HL-60 (cell line): Measurements from ENCODE around the gene CHRNA4.

ENCODE experiments used
- DNase-seq, 2 experiments: peaks; one replicate each; pipeline ENCODE4 v3.0.0-alpha.2; 2010 to 2020; ENCODE audit warnings: low read depth in 1 of 2, low spot score in 1 of 2
- H3K27ac ChIP-seq: fragments of 250-450 bp; sonication (Bioruptor Pico); replicated peaks from 2 replicates; pipeline ENCODE4 v1.5.1; 2020; ENCODE audit warnings: mild to moderate bottlenecking, moderate library complexity
- H3K27me3 ChIP-seq: fragments of 250-450 bp; sonication (Bioruptor Pico); 2 replicates; pipeline ENCODE4 v1.5.1; 2021; ENCODE audit warnings: mild to moderate bottlenecking, moderate library complexity; ENCODE audit not compliant: insufficient read depth, poor library complexity, severe bottlenecking
- H3K4me3 ChIP-seq: replicated peaks from 2 replicates; pipeline ENCODE4 v1.5.1; 2011; ENCODE audit warnings: mild to moderate bottlenecking, control low read depth, low read length; ENCODE audit not compliant: insufficient read depth
- GABPA ChIP-seq: IDR thresholded peaks from 2 replicates; pipeline ENCODE4 v1.6.1; 2012; ENCODE audit warnings: low read depth
- POLR2AphosphoS5 ChIP-seq: IDR thresholded peaks from 2 replicates; pipeline ENCODE4 v1.6.1; 2012; ENCODE audit warnings: low read depth
- REST ChIP-seq: IDR thresholded peaks from 2 replicates; pipeline ENCODE4 v1.6.1; 2012; ENCODE audit warnings: low read depth; ENCODE audit not compliant: insufficient replicate concordance
- SPI1 ChIP-seq: IDR thresholded peaks from 2 replicates; pipeline ENCODE4 v1.6.1; 2012; ENCODE audit warnings: low read depth, mild to moderate bottlenecking, borderline replicate concordance
- TF ChIP-seq, protein P1 (sequence below): IDR thresholded peaks from one replicate; pipeline ENCODE4 v1.5.1; 2011; ENCODE audit warnings: low read length, control low read depth, inconsistent platforms; ENCODE audit not compliant: insufficient read depth

CHRNA4 gene

DNA sequence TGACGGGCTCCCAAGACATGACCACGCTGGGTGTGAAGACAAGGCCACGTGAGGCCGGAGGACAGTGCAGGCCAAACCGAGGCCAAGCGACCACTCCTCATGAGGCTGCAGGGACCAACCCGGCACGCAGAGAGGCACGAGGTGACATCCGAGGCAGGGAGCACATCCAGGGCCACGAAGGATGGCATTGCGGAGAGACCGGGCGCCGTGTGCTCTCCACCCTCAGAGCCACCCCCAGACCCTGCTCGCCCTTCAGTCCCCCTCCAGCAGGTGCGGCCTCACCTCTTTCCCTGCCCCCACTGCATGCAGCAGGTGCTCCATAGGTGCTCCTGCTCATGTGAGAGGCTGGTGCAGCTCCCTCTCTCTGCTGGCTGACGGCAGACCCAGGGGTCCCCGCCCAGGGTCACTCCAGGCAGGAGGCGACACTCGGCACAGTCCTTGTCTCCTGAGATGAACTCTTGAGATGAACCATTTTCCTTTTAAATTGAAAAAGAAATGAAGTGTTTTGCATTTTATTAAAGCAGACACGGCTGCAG lies 33.8 kb upstream of the CHRNA4 start:
- no peak overlapping the region for H3K4me3 ChIP-seq
- no peak overlapping the region for H3K27ac ChIP-seq
- DNase-seq, result no peak
- TF ChIP-seq POLR2AphosphoS5, result no peak
- TF ChIP-seq, protein P1, sequence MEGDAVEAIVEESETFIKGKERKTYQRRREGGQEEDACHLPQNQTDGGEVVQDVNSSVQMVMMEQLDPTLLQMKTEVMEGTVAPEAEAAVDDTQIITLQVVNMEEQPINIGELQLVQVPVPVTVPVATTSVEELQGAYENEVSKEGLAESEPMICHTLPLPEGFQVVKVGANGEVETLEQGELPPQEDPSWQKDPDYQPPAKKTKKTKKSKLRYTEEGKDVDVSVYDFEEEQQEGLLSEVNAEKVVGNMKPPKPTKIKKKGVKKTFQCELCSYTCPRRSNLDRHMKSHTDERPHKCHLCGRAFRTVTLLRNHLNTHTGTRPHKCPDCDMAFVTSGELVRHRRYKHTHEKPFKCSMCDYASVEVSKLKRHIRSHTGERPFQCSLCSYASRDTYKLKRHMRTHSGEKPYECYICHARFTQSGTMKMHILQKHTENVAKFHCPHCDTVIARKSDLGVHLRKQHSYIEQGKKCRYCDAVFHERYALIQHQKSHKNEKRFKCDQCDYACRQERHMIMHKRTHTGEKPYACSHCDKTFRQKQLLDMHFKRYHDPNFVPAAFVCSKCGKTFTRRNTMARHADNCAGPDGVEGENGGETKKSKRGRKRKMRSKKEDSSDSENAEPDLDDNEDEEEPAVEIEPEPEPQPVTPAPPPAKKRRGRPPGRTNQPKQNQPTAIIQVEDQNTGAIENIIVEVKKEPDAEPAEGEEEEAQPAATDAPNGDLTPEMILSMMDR, result no peak
- TF ChIP-seq SPI1, result no peak
- TF ChIP-seq REST, result no peak
- TF ChIP-seq GABPA, result no peak
- H3K27me3 ChIP-seq, result no peaks in the 10 kb centered on the region

- no peaks in the 10 kb centered on the region for H3K27me3 ChIP-seq
- no peak overlapping the region for H3K27ac ChIP-seq
- no peak for DNase-seq
- TF ChIP-seq GABPA, result no peak
- no peak for TF ChIP-seq SPI1
- TF ChIP-seq, protein P1, result no peak
- no peak for TF ChIP-seq REST
- TF ChIP-seq POLR2AphosphoS5, result no peak
- H3K4me3 ChIP-seq, result no peak overlapping the region
These were observed 33.1 kb upstream of the CHRNA4 start for GRCh38 chr20:63394069-63394919.

GRCh38 chr20:63393566-63393965 lies 32.4 kb upstream of the CHRNA4 start:
- no peak for DNase-seq
- Histone ChIP-seq H3K27me3 (no peaks in the 10 kb centered on the region), H3K27ac (no peak overlapping the region), H3K4me3 (no peak overlapping the region)
- TF ChIP-seq POLR2AphosphoS5, result no peak
- TF ChIP-seq, protein P1, result no peak
- TF ChIP-seq SPI1, result no peak
- no peak for TF ChIP-seq GABPA
- no peak for TF ChIP-seq REST
